Measurements from ENCODE around the gene ZIM2. TPM values are rescaled to one million over a fixed set of nuclear protein-coding genes. Genes with fewer than 3 reads are reported as not detected.

The ZIM2 gene
- total RNA-seq = 1 to 10 TPM in 1 of 6 donors, under 1 TPM in 1, not detected in 4; 0.30 to 1.0 TPM

DNA sequence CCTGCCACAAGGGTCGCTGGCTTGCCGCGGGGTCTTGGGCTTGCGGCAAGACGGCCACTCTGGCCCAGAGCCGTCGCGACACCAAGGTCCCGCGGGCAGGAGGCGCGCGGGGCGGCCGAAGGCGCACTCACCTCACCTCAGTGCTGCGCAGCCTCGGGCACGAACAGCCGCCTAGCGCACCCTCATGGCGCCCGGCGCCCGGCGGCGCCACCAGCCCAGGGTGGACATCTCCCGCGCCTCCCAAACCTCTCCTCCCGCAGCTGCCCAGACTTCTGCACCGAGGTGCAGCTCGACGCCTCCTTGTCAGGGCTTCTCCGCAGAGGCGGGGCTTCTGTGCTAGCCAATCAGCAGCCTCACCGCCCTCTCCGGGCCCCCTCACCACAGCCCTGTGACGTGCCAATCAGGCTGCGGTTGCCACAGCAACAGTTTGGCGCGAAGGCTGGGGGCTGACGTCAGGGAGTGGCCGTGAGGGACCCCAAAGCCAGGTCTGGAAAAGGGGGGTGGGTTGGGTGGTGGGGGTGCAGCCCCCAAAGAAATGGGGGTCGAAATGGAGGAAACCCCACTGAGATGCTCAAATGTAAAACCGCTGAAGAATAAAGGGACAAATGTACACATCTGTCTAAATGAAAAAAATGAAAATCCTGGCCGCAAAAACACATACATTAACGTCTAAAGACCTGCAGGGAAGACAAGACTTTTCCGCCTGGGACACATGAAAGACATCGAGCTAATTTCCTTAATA lies at the start of gene ZIM2, which contains the start of gene PEG3:
Gene ZIM2, minus strand, starts transcription at position 276 of the 742 bp plus-strand sequence. CDS start 16,449 bp downstream, outside the sequence.
Gene PEG3, minus strand, starts transcription at position 276 of the 742 bp plus-strand sequence. CDS start 16,071 bp downstream, outside the sequence.
- WGBS, 2 donors = 47 to 62% methylated on average over 12 to 36 of the region's 49 CpGs
- Histone ChIP-seq H3K9me3 (peaks cover 0 to 32% (median 14%) of the 10 kb centered on the region in 4 donors), H3K27ac (peak within 1 kb of the TSS; percentile 0 to 78 (median 20)), H3K27me3 (no peaks in the 10 kb centered on the region), H3K4me3 (peak within 1 kb of the TSS; percentile 19 to 55 (median 42)), H3K36me3 (no peaks in the 10 kb centered on the region), H3K4me1 (peaks cover 0 to 9% (median 2%) of the 10 kb centered on the region in 4 donors)
- no peak for TF ChIP-seq POLR2AphosphoS5 (IDR thresholded peaks at IDR 0.05)
- TF ChIP-seq CTCF (IDR thresholded peaks at IDR 0.05) = no peak
- TF ChIP-seq EP300 (IDR thresholded peaks at IDR 0.05) = no peak
- TF ChIP-seq POLR2A (IDR thresholded peaks at IDR 0.05) = no peak
- DNase-seq = peak; percentile 29 to 84
- ATAC-seq (ENCODE audit: low FRiP score in 2 of 2) = peak in 1 of 2 donors; percentile 46

- DNase-seq = peak in 1 of 2 donors; percentile 38
- TF ChIP-seq POLR2AphosphoS5 (IDR thresholded peaks at IDR 0.05) (no peak), CTCF (IDR thresholded peaks at IDR 0.05) (no peak), EP300 (IDR thresholded peaks at IDR 0.05) (no peak), POLR2A (IDR thresholded peaks at IDR 0.05) (no peak)
- WGBS, 2 donors = 16 to 28% methylated on average over 9 to 14 of the region's 14 CpGs
- Histone ChIP-seq H3K4me3 (no peak overlapping the region), H3K4me1 (no peaks in the 10 kb centered on the region), H3K27me3 (no peaks in the 10 kb centered on the region), H3K9me3 (peaks cover 0 to 13% (median 2%) of the 10 kb centered on the region in 4 donors), H3K27ac (no peak overlapping the region), H3K36me3 (no peaks in the 10 kb centered on the region)
- no peak for ATAC-seq (ENCODE audit: low FRiP score in 2 of 2)
Measured at GRCh38 chr19:56885173-56885985, 44.9 kb upstream of the ZIM2 start.

- DNase-seq (no peak), ATAC-seq (ENCODE audit: low FRiP score in 2 of 2) (no peak)
- no peaks in the 10 kb centered on the region for H3K36me3 ChIP-seq
- H3K4me3 ChIP-seq = no peak overlapping the region
- no peaks in the 10 kb centered on the region for H3K27me3 ChIP-seq
- peaks cover 0 to 13% (median 2%) of the 10 kb centered on the region in 4 donors for H3K9me3 ChIP-seq
- 60 to 69% methylated on average over 5 of the region's 5 CpGs for WGBS, 2 donors
- no peaks in the 10 kb centered on the region for H3K4me1 ChIP-seq
- no peak for TF ChIP-seq CTCF (IDR thresholded peaks at IDR 0.05)
- no peak for TF ChIP-seq EP300 (IDR thresholded peaks at IDR 0.05)
- no peak for TF ChIP-seq POLR2AphosphoS5 (IDR thresholded peaks at IDR 0.05)
- TF ChIP-seq POLR2A (IDR thresholded peaks at IDR 0.05) = no peak
- H3K27ac ChIP-seq = no peak overlapping the region
Measured at GRCh38 chr19:56884441-56884840, 43.9 kb upstream of the ZIM2 start.

- Histone ChIP-seq H3K4me3 (no peak overlapping the region), H3K4me1 (no peaks in the 10 kb centered on the region), H3K9me3 (peaks cover 0 to 32% (median 3%) of the 10 kb centered on the region in 4 donors), H3K27me3 (no peaks in the 10 kb centered on the region), H3K27ac (no peak overlapping the region), H3K36me3 (no peaks in the 10 kb centered on the region)
- 74 to 81% methylated on average over 5 of the region's 5 CpGs for WGBS, 2 donors
- TF ChIP-seq EP300 (IDR thresholded peaks at IDR 0.05) = no peak
- TF ChIP-seq CTCF (IDR thresholded peaks at IDR 0.05) = no peak
- TF ChIP-seq POLR2AphosphoS5 (IDR thresholded peaks at IDR 0.05) = no peak
- TF ChIP-seq POLR2A (IDR thresholded peaks at IDR 0.05) = no peak
- DNase-seq (no peak), ATAC-seq (ENCODE audit: low FRiP score in 2 of 2) (no peak)
Measured at GRCh38 chr19:56880592-56881190, 40.2 kb upstream of the ZIM2 start.

Measured in upper lobe of left lung (tissue), 6 donors.